ENCODE results near the gene FTSJ3. TPM values are rescaled to one million over a fixed set of nuclear protein-coding genes. Genes with fewer than 3 reads are reported as not detected.

Gene FTSJ3
- total and polyA plus RNA-seq, 2 experiments from 2014 or later: 29.2 to 61.5 TPM

GRCh38 chr17:63805591-63805990 lies 21.9 kb downstream of the FTSJ3 start (continued):
- no peak for TF ChIP-seq ETS1 (IDR thresholded peaks at IDR 0.05)
- no peak for TF ChIP-seq ZNF331 (CRISPR knock-in tag; IDR thresholded peaks at IDR 0.05; ENCODE audit: low read depth)

- TF ChIP-seq EZH2 (IDR thresholded peaks at IDR 0.05; ENCODE audit: low read depth, unreplicated experiment) (no peak), ZNF331 (CRISPR knock-in tag; IDR thresholded peaks at IDR 0.05; ENCODE audit: low read depth) (no peak), CREB1 (CRISPR knock-in tag; IDR thresholded peaks at IDR 0.05; ENCODE audit: low read depth) (no peak), JUNB (IDR thresholded peaks at IDR 0.05; ENCODE audit: unreplicated experiment) (no peak)
- no peak overlapping the region for H3K27ac ChIP-seq (ENCODE audit: low read depth)
- no peaks in the 10 kb centered on the region for H3K9me2 ChIP-seq (ENCODE audit: insufficient read depth)
- H3K27me3 Mint-ChIP-seq (ENCODE audit: insufficient read depth, low read depth, poor library complexity): no peaks in the 10 kb centered on the region
- no peak for ATAC-seq
- no peaks in the 10 kb centered on the region for H3K4me1 ChIP-seq (ENCODE audit: insufficient read depth)
- no peak overlapping the region for H2AFZ ChIP-seq
- H3K27ac Mint-ChIP-seq: no peak overlapping the region
- peaks cover 82% of the 10 kb centered on the region for H3K36me3 Mint-ChIP-seq (ENCODE audit: low read depth)
- peaks cover 30% of the 10 kb centered on the region for H4K20me1 ChIP-seq (replicated peaks; ENCODE audit: insufficient read depth)
- peaks cover 22% of the 10 kb centered on the region for H3K79me2 ChIP-seq (replicated peaks; ENCODE audit: insufficient read depth)
- no peaks in the 10 kb centered on the region for H3K4me1 Mint-ChIP-seq
- H3K9me3 Mint-ChIP-seq: no peaks in the 10 kb centered on the region
- H3K27me3 ChIP-seq (ENCODE audit: insufficient read depth): no peaks in the 10 kb centered on the region
- no peak overlapping the region for H3K4me3 ChIP-seq
- no peak overlapping the region for H3K4me3 Mint-ChIP-seq
- peaks cover 84% of the 10 kb centered on the region for H3K36me3 ChIP-seq (ENCODE audit: insufficient read depth)
- H3F3A ChIP-seq (replicated peaks; ENCODE audit: low read depth): peaks cover 3% of the 10 kb centered on the region; the same call in 1 of the 2 replicates
- no peak for DNase-seq (ENCODE audit: low spot score)
- no peak overlapping the region for H3K4me2 ChIP-seq
Observed at GRCh38 chr17:63804328-63804727, 23.1 kb downstream of the FTSJ3 start.

GRCh38 chr17:63800783-63801182 lies 26.7 kb downstream of the FTSJ3 start:
- Histone ChIP-seq H3K4me3 (no peak overlapping the region), H3F3A (replicated peaks; ENCODE audit: low read depth) (no peaks in the 10 kb centered on the region; the same call in 1 of the 2 replicates), H3K27me3 (ENCODE audit: insufficient read depth) (no peaks in the 10 kb centered on the region), H3K36me3 (ENCODE audit: insufficient read depth) (peaks cover 90% of the 10 kb centered on the region), H3K79me2 (replicated peaks; ENCODE audit: insufficient read depth) (peaks cover 35% of the 10 kb centered on the region), H3K4me1 (ENCODE audit: insufficient read depth) (no peaks in the 10 kb centered on the region), H4K20me1 (replicated peaks; ENCODE audit: insufficient read depth) (peaks cover 29% of the 10 kb centered on the region), H3K4me2 (no peak overlapping the region), H2AFZ (no peak overlapping the region), H3K9me2 (ENCODE audit: insufficient read depth) (no peaks in the 10 kb centered on the region), H3K27ac (ENCODE audit: low read depth) (no peak overlapping the region)
- TF ChIP-seq CREB1 (CRISPR knock-in tag; IDR thresholded peaks at IDR 0.05; ENCODE audit: low read depth) (no peak), ZNF331 (CRISPR knock-in tag; IDR thresholded peaks at IDR 0.05; ENCODE audit: low read depth) (no peak), NANOG (IDR thresholded peaks at IDR 0.05; ENCODE audit: borderline replicate concordance) (no peak), ZNF462 (CRISPR knock-in tag; IDR thresholded peaks at IDR 0.05) (no peak), POLR2AphosphoS5 (IDR thresholded peaks at IDR 0.05; ENCODE audit: low read depth) (no peak)
- no peak overlapping the region for H3K27ac Mint-ChIP-seq
- no peaks in the 10 kb centered on the region for H3K4me1 Mint-ChIP-seq
- ATAC-seq (no peak), DNase-seq (ENCODE audit: low spot score) (no peak)
- no peak overlapping the region for H3K4me3 Mint-ChIP-seq
- H3K36me3 Mint-ChIP-seq (ENCODE audit: low read depth): peaks cover 79% of the 10 kb centered on the region
- H3K27me3 Mint-ChIP-seq (ENCODE audit: insufficient read depth, low read depth, poor library complexity): no peaks in the 10 kb centered on the region
- no peaks in the 10 kb centered on the region for H3K9me3 Mint-ChIP-seq
